ENCODE data around the gene EML5.

EML5 gene

GRCh38 chr14:88831284-88831683 lies 38.5 kb upstream of the EML5 start:
- peaks cover 16% of the 10 kb centered on the region for H3K4me1 ChIP-seq (ENCODE audit: low read length)
- H3K4me2 ChIP-seq (ENCODE audit: low read length), result no peak overlapping the region
- no peak for TF ChIP-seq CTCF (IDR thresholded peaks at IDR 0.05; ENCODE audit: low read depth, low read length)
- no peak for TF ChIP-seq EZH2phosphoT487 (IDR thresholded peaks at IDR 0.05; ENCODE audit: low read depth)
- H3K27me3 ChIP-seq (ENCODE audit: low read depth, low read length), result no peaks in the 10 kb centered on the region
- no peaks in the 10 kb centered on the region for H3K9me3 ChIP-seq (ENCODE audit: insufficient read depth, low read length)
- H3K4me3 ChIP-seq (ENCODE audit: low read length), result no peak overlapping the region
- no peaks in the 10 kb centered on the region for H4K20me1 ChIP-seq (ENCODE audit: insufficient read depth, low read length)
- H3K36me3 ChIP-seq (replicated peaks; ENCODE audit: low read depth, low read length), result no peaks in the 10 kb centered on the region
- no peak overlapping the region for H3K9ac ChIP-seq (ENCODE audit: low read length)
- H3K79me2 ChIP-seq (ENCODE audit: low read length), result no peaks in the 10 kb centered on the region
- H2AFZ ChIP-seq (ENCODE audit: low read depth, low read length), result no peak overlapping the region
- no peak overlapping the region for H3K27ac ChIP-seq (ENCODE audit: low read length)

- Histone ChIP-seq H3K4me1 (ENCODE audit: low read length) (peaks cover 18% of the 10 kb centered on the region), H3K27ac (ENCODE audit: low read length) (no peak overlapping the region), H3K9me3 (ENCODE audit: insufficient read depth, low read length) (no peaks in the 10 kb centered on the region), H3K9ac (ENCODE audit: low read length) (no peak overlapping the region), H3K36me3 (replicated peaks; ENCODE audit: low read depth, low read length) (no peaks in the 10 kb centered on the region), H4K20me1 (ENCODE audit: insufficient read depth, low read length) (no peaks in the 10 kb centered on the region), H3K4me2 (ENCODE audit: low read length) (peak overlapping the region; percentile 43), H2AFZ (ENCODE audit: low read depth, low read length) (0 out of 2 replicates have a peak overlapping the region, but pooled peaks have one; percentile 10), H3K4me3 (ENCODE audit: low read length) (no peak overlapping the region), H3K27me3 (ENCODE audit: low read depth, low read length) (no peaks in the 10 kb centered on the region), H3K79me2 (ENCODE audit: low read length) (no peaks in the 10 kb centered on the region)
- no peak for TF ChIP-seq CTCF (IDR thresholded peaks at IDR 0.05; ENCODE audit: low read depth, low read length)
- TF ChIP-seq EZH2phosphoT487 (IDR thresholded peaks at IDR 0.05; ENCODE audit: low read depth), result no peak
Measured at GRCh38 chr14:88829685-88830302, 37.0 kb upstream of the EML5 start.

GRCh38 chr14:88829188-88829587 lies 36.4 kb upstream of the EML5 start:
- H3K4me3 ChIP-seq (ENCODE audit: low read length), result no peak overlapping the region
- peak overlapping the region; percentile 43 for H3K4me2 ChIP-seq (ENCODE audit: low read length)
- H4K20me1 ChIP-seq (ENCODE audit: insufficient read depth, low read length), result no peaks in the 10 kb centered on the region
- H3K36me3 ChIP-seq (replicated peaks; ENCODE audit: low read depth, low read length), result no peaks in the 10 kb centered on the region
- no peaks in the 10 kb centered on the region for H3K9me3 ChIP-seq (ENCODE audit: insufficient read depth, low read length)
- peaks cover 18% of the 10 kb centered on the region for H3K4me1 ChIP-seq (ENCODE audit: low read length)
- 0 out of 2 replicates have a peak overlapping the region, but pooled peaks have one; percentile 10 for H2AFZ ChIP-seq (ENCODE audit: low read depth, low read length)
- no peaks in the 10 kb centered on the region for H3K27me3 ChIP-seq (ENCODE audit: low read depth, low read length)
- TF ChIP-seq CTCF (IDR thresholded peaks at IDR 0.05; ENCODE audit: low read depth, low read length) (no peak), EZH2phosphoT487 (IDR thresholded peaks at IDR 0.05; ENCODE audit: low read depth) (no peak)
- no peak overlapping the region for H3K9ac ChIP-seq (ENCODE audit: low read length)
- no peak overlapping the region for H3K27ac ChIP-seq (ENCODE audit: low read length)
- no peaks in the 10 kb centered on the region for H3K79me2 ChIP-seq (ENCODE audit: low read length)

GRCh38 chr14:88825503-88825902 lies 32.8 kb upstream of the EML5 start:
- no peak overlapping the region for H2AFZ ChIP-seq (ENCODE audit: low read depth, low read length)
- 0 out of 2 replicates have a peak, but pooled peaks cover 3% of the 10 kb centered on the region for H3K27me3 ChIP-seq (ENCODE audit: low read depth, low read length)
- TF ChIP-seq CTCF (IDR thresholded peaks at IDR 0.05; ENCODE audit: low read depth, low read length) (no peak), EZH2phosphoT487 (IDR thresholded peaks at IDR 0.05; ENCODE audit: low read depth) (no peak)
- no peaks in the 10 kb centered on the region for H3K36me3 ChIP-seq (replicated peaks; ENCODE audit: low read depth, low read length)
- H3K4me1 ChIP-seq (ENCODE audit: low read length), result peaks cover 18% of the 10 kb centered on the region
- H3K9ac ChIP-seq (ENCODE audit: low read length), result no peak overlapping the region
- no peaks in the 10 kb centered on the region for H3K79me2 ChIP-seq (ENCODE audit: low read length)
- no peaks in the 10 kb centered on the region for H3K9me3 ChIP-seq (ENCODE audit: insufficient read depth, low read length)
- no peak overlapping the region; the same call in 1 of the 2 replicates for H3K4me3 ChIP-seq (ENCODE audit: low read length)
- peak overlapping the region; percentile 83 for H3K4me2 ChIP-seq (ENCODE audit: low read length)
- H3K27ac ChIP-seq (ENCODE audit: low read length), result no peak overlapping the region
- H4K20me1 ChIP-seq (ENCODE audit: insufficient read depth, low read length), result no peaks in the 10 kb centered on the region

All from OCI-LY3 (cell line).